Neural cell (in vitro differentiated cells): ENCODE measurements around the gene PRG3. TPM values are rescaled to one million over a fixed set of nuclear protein-coding genes. Genes with fewer than 3 reads are reported as not detected.
A peak's percentile ranks its signal among the peaks of the same experiment; 100 is the strongest.

Source experiments
- H2AFZ ChIP-seq: fragments of 200-600, 300-800 bp; sonication (generic), shearing (Covaris generic); 2 replicates; pipeline ENCODE4 v1.6.0; 2014; ENCODE audit warnings: low read depth, mild to moderate bottlenecking, antibody characterized with exemption, low read length, moderate library complexity
- H3F3A ChIP-seq: fragments of 200-600 bp; shearing (Covaris generic); 2 replicates; pipeline ENCODE4 v1.6.1; 2016; ENCODE audit warnings: mild to moderate bottlenecking, moderate library complexity, mixed read lengths, antibody characterized with exemption, low read length; ENCODE audit not compliant: insufficient read depth, poor library complexity, severe bottlenecking
- H3K27ac ChIP-seq: fragments of 200-600, 300-800 bp; sonication (generic), shearing (Covaris generic); 2 replicates; pipeline ENCODE4 v1.5.1; 2014; ENCODE audit warnings: mild to moderate bottlenecking, low read length, moderate library complexity
- H3K27me3 ChIP-seq: fragments of 300-800, 200-600 bp; sonication (generic), shearing (Covaris generic); 2 replicates; pipeline ENCODE4 v1.6.0; 2014; ENCODE audit warnings: mild to moderate bottlenecking, low read depth, low read length, moderate library complexity; ENCODE audit not compliant: insufficient read depth
- H3K36me3 ChIP-seq: fragments of 300-800, 200-600 bp; sonication (generic), shearing (Covaris generic); 2 replicates; pipeline ENCODE4 v1.5.1; 2014; ENCODE audit warnings: mild to moderate bottlenecking, antibody characterized with exemption, low read length, moderate library complexity; ENCODE audit not compliant: insufficient read depth
- H3K4me2 ChIP-seq: fragments of 300-800, 200-600 bp; sonication (generic), shearing (Covaris generic); 2 replicates; pipeline ENCODE4 v1.6.0; 2014; ENCODE audit warnings: mild to moderate bottlenecking, low read length
- H3K4me3 ChIP-seq: fragments of 300-800, 200-600 bp; sonication (generic), shearing (Covaris generic); 2 replicates; pipeline ENCODE4 v1.5.1; 2014; ENCODE audit warnings: mild to moderate bottlenecking, low read length, moderate library complexity
- H3K79me2 ChIP-seq: fragments of 200-600 bp; shearing (Covaris generic); replicated peaks from 2 replicates; pipeline ENCODE4 v1.6.0; 2014; ENCODE audit warnings: mild to moderate bottlenecking, low read length, moderate library complexity; ENCODE audit not compliant: insufficient read depth
- H3K9ac ChIP-seq: fragments of 300-800, 200-600 bp; sonication (generic), shearing (Covaris generic); 2 replicates; pipeline ENCODE4 v1.6.1; 2016; ENCODE audit warnings: mild to moderate bottlenecking, low read length, mixed read lengths
- H3K9me2 ChIP-seq: fragments of 200-600 bp; shearing (Covaris generic); 2 replicates; pipeline ENCODE4 v1.6.1; 2016; ENCODE audit warnings: mild to moderate bottlenecking, low read length, mixed read lengths; ENCODE audit not compliant: insufficient read depth
- H3K9me3 ChIP-seq: fragments of 200-600, 300-800 bp; sonication (generic), shearing (Covaris generic); 2 replicates; pipeline ENCODE4 v1.6.1; 2016; ENCODE audit warnings: mild to moderate bottlenecking, mixed run types, low read length, moderate library complexity, mixed read lengths
- H4K20me1 ChIP-seq: fragments of 200-600 bp; shearing (Covaris generic); 2 replicates; pipeline ENCODE4 v1.6.1; 2016; ENCODE audit warnings: mild to moderate bottlenecking, mixed run types; ENCODE audit not compliant: insufficient read depth
- EP300 ChIP-seq: fragments of 450-650 bp; conservative IDR thresholded peaks from 2 replicates; pipeline ENCODE4 v1.6.1; 2014; ENCODE audit warnings: antibody characterized with exemption, mild to moderate bottlenecking, moderate library complexity; ENCODE audit not compliant: poor library complexity, severe bottlenecking
- EZH2 ChIP-seq: fragments of 200-600, 300-800 bp; shearing (Covaris generic), sonication (generic); IDR thresholded peaks from 2 replicates; pipeline ENCODE4 v1.6.1; 2014; ENCODE audit warnings: antibody characterized with exemption, low read length, borderline replicate concordance, mild to moderate bottlenecking; ENCODE audit not compliant: insufficient read depth, poor library complexity, severe bottlenecking
- MXI1 ChIP-seq: fragments of 450-650 bp; conservative IDR thresholded peaks from 2 replicates; pipeline ENCODE4 v1.6.1; 2014; ENCODE audit warnings: antibody characterized with exemption, mild to moderate bottlenecking; ENCODE audit not compliant: poor library complexity, severe bottlenecking
- POLR2AphosphoS5 ChIP-seq: IDR thresholded peaks from 2 replicates; pipeline ENCODE4 v1.6.1; 2012
- RAD21 ChIP-seq: fragments of 450-650 bp; conservative IDR thresholded peaks from 2 replicates; pipeline ENCODE4 v1.6.1; 2014; ENCODE audit warnings: antibody characterized with exemption, mild to moderate bottlenecking, moderate library complexity
- SMC3 ChIP-seq: fragments of 450-650 bp; conservative IDR thresholded peaks from 2 replicates; pipeline ENCODE4 v1.6.1; 2014; ENCODE audit warnings: antibody characterized with exemption, mild to moderate bottlenecking, moderate library complexity; ENCODE audit not compliant: poor library complexity
- TAF1 ChIP-seq: IDR thresholded peaks from 2 replicates; pipeline ENCODE4 v1.6.1; 2012; ENCODE audit warnings: low read depth
- polyA plus RNA-seq: library from polyadenylated mRNA; depleted of rRNA; stranded (reverse); fragments of >200 nt; gene quantifications from 2 replicates; pipeline ENCODE4 v1.2.3, GENCODE V29; 2014
- TF ChIP-seq, protein P1 (sequence below): fragments of 450-650 bp; IDR thresholded peaks from 2 replicates; pipeline ENCODE4 v1.5.1; 2014; ENCODE audit warnings: antibody characterized with exemption, mild to moderate bottlenecking, moderate library complexity; ENCODE audit not compliant: poor library complexity, severe bottlenecking
- TF ChIP-seq, protein P2 (sequence below): IDR thresholded peaks from 2 replicates; pipeline ENCODE4 v1.6.1; 2012; ENCODE audit warnings: borderline replicate concordance

PRG3 gene
- polyA plus RNA-seq, 1 donor from 2014 or later = not detected

DNA sequence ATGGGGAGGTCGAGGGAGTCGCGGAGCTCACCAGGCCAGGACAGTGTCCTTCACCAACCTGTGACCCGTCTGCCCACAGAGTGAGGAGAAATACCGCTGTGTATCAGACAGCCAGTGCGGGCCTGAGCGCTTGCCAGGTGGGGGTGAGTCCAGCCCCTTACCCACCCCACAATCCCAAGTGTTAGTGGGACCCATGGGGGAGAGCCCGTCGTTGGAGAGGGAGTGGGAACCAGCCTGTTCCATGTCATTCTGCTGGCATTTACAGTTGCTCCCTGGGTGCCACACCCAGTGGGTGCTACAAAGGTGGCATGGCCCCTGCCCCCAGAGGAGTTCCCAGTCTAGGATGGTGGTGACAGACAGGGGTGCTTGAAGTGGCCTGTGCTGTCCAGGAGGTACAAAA, 33.6 kb downstream of the PRG3 start:
- H3K27me3 ChIP-seq = no peaks in the 10 kb centered on the region

DNA sequence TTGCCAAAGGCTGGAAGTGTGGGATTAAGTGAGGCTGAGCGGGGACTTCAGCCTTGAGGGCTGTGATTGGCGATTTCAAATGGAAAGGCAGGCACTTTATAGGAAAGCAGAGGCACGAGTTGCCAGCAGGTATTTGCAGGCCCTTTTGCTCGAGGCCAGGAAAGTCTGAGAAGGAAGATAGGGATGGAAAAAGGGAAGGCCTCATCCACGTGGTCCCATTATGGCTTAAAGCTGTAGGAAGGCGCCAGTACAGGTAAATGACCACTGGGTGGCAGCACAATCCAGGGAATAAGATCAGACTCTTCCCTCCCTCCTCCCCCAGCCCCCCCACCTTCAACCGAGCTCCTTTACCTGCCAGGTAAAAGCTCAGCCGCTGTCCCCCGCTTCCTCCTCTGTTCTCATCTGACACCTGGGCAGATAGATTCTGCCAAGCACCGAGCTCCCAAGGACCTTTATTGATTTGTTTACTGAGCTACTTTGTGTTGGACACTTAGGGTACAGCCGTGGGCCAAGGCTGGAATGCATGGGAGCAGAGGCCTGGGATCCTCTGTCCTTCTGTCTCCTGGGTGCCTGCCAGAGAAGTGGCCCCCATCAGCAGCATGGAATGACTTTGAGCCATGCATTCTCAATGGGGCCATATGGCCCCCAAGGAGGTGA, 35.3 kb downstream of the PRG3 start:
- Histone ChIP-seq H3K27ac (no peak overlapping the region), H4K20me1 (no peaks in the 10 kb centered on the region), H3K9me3 (no peaks in the 10 kb centered on the region), H3F3A (no peaks in the 10 kb centered on the region), H3K79me2 (no peaks in the 10 kb centered on the region), H2AFZ (peak overlapping the region; percentile 54), H3K4me3 (no peak overlapping the region), H3K9ac (peak overlapping the region; percentile 40), H3K36me3 (no peaks in the 10 kb centered on the region), H3K27me3 (no peaks in the 10 kb centered on the region), H3K9me2 (no peaks in the 10 kb centered on the region), H3K4me2 (no peak overlapping the region)
- TF ChIP-seq RAD21 (peak; percentile 80), MXI1 (peak; percentile 50), SMC3 (peak; percentile 72), EZH2 (no peak)
- TF ChIP-seq, protein P1, sequence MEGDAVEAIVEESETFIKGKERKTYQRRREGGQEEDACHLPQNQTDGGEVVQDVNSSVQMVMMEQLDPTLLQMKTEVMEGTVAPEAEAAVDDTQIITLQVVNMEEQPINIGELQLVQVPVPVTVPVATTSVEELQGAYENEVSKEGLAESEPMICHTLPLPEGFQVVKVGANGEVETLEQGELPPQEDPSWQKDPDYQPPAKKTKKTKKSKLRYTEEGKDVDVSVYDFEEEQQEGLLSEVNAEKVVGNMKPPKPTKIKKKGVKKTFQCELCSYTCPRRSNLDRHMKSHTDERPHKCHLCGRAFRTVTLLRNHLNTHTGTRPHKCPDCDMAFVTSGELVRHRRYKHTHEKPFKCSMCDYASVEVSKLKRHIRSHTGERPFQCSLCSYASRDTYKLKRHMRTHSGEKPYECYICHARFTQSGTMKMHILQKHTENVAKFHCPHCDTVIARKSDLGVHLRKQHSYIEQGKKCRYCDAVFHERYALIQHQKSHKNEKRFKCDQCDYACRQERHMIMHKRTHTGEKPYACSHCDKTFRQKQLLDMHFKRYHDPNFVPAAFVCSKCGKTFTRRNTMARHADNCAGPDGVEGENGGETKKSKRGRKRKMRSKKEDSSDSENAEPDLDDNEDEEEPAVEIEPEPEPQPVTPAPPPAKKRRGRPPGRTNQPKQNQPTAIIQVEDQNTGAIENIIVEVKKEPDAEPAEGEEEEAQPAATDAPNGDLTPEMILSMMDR = peak; percentile 73

More for the DNA sequence above, 33.6 kb downstream of the PRG3 start:
- no peak overlapping the region for H2AFZ ChIP-seq
- no peak overlapping the region for H3K4me2 ChIP-seq
- H3K9me2 ChIP-seq = no peaks in the 10 kb centered on the region
- no peaks in the 10 kb centered on the region for H3K79me2 ChIP-seq
- no peaks in the 10 kb centered on the region for H3K9me3 ChIP-seq
- H3K36me3 ChIP-seq = no peaks in the 10 kb centered on the region
- H3F3A ChIP-seq = no peaks in the 10 kb centered on the region
- H4K20me1 ChIP-seq = no peaks in the 10 kb centered on the region
- TF ChIP-seq MXI1 = no peak
- TF ChIP-seq, protein P2, sequence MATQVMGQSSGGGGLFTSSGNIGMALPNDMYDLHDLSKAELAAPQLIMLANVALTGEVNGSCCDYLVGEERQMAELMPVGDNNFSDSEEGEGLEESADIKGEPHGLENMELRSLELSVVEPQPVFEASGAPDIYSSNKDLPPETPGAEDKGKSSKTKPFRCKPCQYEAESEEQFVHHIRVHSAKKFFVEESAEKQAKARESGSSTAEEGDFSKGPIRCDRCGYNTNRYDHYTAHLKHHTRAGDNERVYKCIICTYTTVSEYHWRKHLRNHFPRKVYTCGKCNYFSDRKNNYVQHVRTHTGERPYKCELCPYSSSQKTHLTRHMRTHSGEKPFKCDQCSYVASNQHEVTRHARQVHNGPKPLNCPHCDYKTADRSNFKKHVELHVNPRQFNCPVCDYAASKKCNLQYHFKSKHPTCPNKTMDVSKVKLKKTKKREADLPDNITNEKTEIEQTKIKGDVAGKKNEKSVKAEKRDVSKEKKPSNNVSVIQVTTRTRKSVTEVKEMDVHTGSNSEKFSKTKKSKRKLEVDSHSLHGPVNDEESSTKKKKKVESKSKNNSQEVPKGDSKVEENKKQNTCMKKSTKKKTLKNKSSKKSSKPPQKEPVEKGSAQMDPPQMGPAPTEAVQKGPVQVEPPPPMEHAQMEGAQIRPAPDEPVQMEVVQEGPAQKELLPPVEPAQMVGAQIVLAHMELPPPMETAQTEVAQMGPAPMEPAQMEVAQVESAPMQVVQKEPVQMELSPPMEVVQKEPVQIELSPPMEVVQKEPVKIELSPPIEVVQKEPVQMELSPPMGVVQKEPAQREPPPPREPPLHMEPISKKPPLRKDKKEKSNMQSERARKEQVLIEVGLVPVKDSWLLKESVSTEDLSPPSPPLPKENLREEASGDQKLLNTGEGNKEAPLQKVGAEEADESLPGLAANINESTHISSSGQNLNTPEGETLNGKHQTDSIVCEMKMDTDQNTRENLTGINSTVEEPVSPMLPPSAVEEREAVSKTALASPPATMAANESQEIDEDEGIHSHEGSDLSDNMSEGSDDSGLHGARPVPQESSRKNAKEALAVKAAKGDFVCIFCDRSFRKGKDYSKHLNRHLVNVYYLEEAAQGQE = no peak
- no peak for TF ChIP-seq TAF1
- TF ChIP-seq EP300 = no peak
- TF ChIP-seq RAD21 = no peak
- H3K4me3 ChIP-seq = no peak overlapping the region
- H3K27ac ChIP-seq = no peak overlapping the region
- no peak overlapping the region for H3K9ac ChIP-seq

DNA sequence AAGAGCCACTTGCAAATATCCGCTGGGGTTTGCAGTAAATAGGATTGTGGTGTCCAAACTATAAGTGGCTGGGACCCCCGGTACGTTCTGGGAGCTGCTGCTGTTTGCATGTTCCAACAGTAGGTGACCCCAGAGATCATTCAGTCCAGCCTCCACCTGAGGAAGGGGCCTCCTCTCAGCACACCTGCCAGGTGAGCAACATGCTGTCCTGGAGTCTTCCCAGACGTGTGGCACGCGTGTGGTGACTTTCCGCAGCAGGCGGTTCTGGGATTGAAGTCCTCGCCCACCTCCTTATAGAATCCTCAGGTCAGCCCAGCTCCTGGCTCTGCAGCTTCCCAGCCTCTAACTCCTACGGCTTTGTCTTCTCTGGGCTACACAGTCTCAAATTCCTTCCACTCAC, 36.1 kb downstream of the PRG3 start:
- Histone ChIP-seq H3K9me2 (no peaks in the 10 kb centered on the region), H3K36me3 (no peaks in the 10 kb centered on the region), H3K9me3 (no peaks in the 10 kb centered on the region), H3K4me2 (no peak overlapping the region), H4K20me1 (no peaks in the 10 kb centered on the region), H3K27ac (no peak overlapping the region), H3F3A (no peaks in the 10 kb centered on the region), H3K4me3 (no peak overlapping the region), H3K79me2 (no peaks in the 10 kb centered on the region), H3K27me3 (no peaks in the 10 kb centered on the region), H2AFZ (peak overlapping the region; percentile 54), H3K9ac (peak overlapping the region; percentile 40)
- TF ChIP-seq POLR2AphosphoS5 = no peak
- TF ChIP-seq EZH2 = no peak
- no peak for TF ChIP-seq RAD21
